HG03108 (cell line): ENCODE measurements around the gene FSTL5.

ENCODE experiments used
- ATAC-seq: cut with Tn5 transposase; IDR thresholded peaks from one replicate; pipeline ENCODE4 v1.9.1; 2021; ENCODE audit warnings: moderate library complexity; ENCODE audit not compliant: unreplicated experiment

The FSTL5 gene

DNA sequence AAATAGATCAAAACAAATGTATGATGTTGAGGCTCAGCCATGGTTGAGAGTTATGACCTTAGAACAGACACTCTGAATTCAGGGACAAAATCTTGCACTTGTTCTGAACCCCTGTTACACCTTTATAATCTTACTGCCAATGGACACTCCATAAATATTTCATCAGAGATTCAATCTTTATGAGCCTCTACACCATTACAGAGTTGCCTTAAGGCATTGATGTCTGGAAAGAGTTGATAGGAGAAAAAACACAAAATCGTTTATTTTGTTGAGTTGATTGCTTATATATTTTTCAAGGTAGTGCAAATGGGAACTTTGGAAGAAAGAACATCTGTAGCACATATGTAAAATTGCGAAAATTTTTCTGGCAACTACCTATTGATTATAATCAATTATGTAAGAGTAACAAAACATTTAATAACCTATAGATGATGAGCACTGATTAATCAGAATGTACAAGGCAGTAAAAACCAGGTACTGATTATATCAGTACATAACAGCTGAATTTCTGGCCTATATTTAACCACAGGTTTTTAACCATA, 568.5 kb downstream of the FSTL5 start:
- ATAC-seq = no peak

DNA sequence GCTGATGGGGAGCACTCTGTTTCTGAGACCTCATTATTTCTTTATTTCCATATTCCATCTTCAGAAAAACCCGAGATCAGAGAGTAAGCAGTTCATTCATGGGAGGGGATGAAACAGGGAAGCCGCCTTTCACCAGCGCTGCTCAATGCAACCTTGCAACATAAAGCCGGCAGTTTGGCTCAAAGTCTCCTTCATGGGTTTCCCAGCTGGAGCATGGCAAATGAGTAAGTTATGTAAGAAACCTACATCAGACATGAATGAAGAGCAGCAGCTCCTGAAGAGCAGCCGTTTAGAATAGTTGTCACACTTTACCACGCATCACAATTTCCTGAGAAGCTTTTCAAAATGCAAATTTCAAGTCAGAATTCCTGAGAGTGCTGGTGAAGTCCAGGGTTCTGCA, 578.8 kb downstream of the FSTL5 start:
- ATAC-seq = no peak

DNA sequence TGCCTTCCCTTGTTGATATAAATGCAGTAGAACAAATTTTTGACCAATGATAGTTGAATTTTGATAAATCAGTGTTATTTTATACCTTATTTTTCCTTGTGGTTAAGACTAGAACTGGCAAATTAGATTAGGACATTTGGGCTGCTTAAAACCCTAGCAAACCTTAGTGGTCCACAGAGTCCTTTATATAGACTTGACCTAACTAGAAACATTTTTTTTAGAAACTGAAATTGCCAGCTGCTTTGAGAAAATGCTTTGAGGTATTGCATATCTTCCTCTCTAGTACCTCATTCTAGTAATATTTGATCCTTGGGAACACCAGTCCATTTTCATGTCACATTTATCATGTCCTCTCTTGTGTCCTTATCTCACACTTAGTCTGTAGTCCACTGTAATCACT, 580.3 kb downstream of the FSTL5 start:
- no peak for ATAC-seq

DNA sequence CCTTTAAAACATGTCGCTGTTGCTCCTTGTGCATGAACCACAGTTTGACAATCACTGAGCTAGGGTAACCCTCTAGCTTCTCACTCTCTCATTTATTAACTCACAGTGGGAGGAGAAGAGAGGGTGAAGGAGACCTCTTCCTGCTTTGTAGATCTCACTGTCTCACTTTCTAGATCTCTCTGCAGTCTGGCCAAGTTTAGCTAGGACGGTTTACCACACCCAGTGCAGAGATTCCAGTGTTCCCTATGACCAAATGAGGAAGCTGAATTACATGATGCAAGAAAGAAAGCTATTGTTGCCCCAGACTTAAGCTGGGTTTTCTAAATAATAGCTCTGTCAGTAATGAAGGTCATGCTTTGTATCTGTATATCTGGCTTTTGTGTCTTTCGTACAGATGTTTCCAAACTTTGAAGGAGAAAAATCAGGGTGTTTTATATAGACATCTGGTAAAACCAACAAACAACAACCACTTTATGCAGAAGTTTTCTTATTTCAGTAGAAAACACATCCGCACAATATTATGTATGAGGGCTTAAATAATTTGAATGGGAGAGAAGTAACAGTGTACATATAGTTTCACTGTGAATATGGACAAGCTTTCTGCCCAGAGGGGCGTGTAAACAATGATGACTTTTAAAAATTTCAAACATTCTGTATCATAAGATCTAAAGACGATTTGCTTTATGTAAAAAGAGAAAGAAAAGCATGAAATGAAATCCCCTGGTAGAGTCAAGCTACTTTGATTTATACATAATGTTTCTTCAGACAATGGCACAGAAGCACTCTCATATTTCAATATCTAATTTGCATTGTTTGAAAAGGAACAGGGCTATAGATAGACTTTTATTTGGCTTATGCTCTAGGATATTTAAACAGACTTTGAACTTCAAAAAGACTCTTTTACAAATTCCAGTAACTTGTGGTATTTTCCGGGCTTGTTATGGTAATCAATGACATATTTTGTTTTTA, 582.3 kb downstream of the FSTL5 start:
- no peak for ATAC-seq

DNA sequence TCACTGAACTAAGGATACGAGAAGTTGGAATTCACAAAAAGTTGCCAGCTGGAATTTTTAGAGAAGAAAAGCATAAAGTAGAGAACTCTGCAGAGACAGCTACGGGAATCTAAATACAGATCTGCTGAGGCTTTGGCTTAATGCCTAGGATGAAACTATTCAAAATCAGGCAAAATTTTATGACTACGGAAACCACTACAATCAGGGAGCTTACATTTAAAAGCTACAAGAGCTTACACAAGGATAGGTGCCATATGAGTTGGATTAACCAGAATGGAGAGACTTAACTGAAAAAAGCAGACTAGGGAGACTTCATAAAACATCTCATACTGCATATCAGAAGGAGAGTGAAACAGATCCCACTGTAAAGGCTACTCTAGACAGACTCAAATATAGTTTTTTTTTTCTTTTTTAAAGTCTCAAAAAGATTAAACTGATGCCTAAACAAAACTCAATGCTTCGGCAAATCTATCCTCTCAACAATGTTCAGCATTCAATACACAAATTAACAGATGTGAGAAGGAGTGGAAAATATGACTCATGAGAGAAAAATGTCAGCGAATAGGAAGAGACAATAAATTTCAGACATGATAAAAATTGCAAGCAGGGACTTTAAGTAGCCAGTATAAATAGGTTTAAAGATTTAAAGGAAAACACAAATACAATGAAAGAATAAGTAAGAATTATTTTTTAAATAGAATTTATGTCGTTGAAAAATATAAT, 586.1 kb downstream of the FSTL5 start:
- no peak for ATAC-seq

DNA sequence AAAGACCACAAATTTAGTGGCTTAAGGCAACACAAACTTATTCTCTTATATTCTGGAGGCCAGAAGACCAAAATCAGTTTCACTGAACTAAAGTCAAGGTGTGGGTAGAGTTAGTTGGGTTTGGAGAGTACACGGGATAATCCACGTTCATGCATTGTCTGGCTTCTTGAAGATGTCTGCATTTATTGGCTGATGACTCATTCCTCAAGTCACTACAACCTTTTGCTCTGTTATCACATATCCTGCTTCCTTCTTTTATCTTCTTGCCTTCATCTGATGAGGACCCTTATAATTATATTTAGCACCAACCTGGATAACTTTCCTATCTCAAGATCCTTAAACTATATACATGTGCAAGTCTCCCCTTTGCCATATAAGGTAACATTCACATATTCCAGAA, 590.0 kb downstream of the FSTL5 start:
- no peak for ATAC-seq

DNA sequence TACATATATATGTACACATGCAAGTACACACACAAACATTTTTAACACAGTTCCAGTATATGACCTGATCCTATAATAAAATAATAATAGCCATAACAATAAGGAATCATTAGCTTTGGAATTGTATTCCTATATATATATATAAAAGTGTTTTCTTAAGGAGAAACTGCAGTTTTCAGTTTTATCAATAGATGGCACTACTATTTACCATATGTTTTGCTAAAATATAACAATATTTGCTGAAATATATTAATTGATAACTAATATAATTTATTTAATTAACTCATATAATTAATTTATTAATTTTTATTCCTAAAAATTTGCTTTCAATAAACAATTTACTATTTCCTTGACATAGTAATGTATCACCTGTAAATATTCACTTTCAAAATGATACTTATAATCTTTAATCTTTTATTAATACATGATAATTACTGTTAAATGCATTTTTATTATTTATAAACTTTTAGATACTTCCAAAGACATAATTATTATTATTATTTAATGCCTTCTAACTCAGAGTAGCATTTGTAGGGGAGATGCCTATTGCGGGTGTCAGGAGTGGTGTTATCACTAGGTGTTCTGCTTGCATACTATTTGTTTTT, 599.5 kb downstream of the FSTL5 start:
- no peak for ATAC-seq

DNA sequence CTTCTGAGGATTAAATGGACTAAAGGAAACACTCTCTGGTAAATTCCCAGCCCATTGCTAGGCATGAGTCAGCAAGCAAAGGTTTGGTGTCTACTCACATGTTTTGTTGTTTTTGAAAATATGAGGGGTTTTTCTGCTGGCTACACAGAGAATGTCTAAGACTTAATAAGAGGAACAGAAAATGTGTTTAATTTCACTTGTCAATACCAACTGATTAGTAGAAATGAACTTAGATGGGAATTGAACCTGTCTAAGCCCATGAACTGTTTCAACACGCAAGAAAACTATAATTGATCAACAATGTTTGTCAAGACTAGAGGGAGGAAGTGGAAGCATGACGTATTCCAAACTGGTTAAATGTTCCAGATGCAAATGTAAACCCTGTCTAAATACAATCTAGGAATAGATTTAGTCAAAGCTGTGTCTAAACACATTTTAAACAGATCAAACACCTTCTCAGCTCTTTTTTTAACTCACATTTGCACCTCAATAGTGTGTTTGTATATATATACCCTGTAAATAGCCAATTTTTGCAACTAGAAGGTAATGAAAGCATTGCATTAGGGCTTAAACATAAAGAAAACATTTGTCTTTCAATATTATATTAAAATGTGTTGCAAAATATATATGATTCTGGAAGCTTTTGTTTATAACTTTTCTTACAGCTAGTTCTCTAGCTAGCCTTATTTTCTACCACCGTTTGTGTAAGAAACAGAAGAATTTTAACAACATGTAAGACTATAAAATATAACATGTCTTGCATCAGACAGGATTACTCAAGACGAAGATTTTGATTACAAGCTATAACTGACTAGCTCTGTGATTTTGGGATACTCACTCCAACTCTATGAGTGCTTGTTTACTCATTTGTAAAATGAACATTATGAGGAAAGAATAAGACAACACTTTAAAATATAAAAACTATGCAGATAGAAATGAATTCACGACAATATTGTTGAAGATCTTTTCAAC, 607.8 kb downstream of the FSTL5 start:
- ATAC-seq = peak; percentile 82

DNA sequence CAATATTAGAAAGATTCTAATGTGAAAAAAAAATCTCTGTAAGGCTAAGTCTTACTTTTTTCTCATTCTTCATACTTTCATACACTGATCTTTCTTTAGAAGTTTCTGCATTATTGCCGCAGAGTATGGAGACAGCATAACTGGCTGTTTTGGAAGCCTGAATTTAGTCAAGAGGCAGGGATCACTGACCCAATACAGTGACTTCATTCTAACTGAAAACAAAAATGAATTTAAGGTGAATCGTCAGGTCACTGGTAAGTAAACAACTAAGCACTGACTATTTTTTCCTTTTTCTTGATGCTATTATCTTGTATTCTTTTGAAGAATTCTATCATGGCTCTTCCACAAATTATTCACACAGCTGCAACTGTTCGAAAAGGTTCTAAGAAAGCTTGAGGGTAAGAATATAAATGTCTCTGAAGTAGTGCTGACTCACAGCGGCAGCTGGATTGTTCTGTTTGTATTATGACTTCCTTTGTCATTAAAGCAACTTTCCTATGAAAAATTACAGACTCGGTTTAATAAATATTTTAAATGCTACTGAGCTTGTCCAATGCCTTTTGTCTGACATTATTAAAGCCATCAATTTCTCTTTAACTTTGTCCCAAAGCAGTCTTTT, 609.3 kb downstream of the FSTL5 start:
- ATAC-seq = no peak

DNA sequence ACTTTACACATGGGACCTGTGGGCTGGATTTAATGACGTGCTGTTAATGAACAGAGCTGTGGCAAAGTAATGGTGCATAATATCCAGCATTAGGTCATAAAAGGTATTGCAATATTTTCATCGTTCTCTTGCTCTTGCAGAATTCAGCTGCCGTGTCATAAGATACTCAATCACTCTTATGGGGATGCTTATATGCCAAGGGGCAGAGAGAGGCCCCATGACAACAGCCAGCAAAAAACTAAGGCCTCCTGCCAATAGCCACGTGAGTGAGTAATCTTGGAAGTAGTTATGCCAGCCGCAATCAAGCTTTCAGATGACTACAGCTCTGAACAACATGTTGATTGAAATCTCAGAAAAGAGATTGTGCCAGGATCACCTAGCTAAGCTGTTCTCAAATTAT, 616.9 kb downstream of the FSTL5 start:
- ATAC-seq = no peak

DNA sequence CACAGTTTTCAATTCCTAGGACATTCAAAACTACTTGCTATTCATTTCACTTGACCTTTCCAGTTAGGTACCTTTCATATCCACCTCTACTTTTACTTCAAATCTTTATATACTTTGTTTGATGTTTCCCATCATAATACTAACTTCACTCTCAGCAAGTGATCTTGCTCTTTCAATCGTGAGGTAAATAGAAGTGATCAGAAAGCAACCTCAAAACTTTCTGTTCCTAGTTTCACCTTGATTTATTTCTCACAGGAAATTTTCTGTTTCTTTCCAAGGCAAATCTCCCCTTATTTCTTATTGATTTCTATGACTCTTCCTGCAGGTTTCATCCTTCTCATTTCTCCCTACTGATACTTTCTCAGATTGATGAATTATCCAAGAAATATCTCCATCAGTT, 623.5 kb downstream of the FSTL5 start:
- no peak for ATAC-seq

DNA sequence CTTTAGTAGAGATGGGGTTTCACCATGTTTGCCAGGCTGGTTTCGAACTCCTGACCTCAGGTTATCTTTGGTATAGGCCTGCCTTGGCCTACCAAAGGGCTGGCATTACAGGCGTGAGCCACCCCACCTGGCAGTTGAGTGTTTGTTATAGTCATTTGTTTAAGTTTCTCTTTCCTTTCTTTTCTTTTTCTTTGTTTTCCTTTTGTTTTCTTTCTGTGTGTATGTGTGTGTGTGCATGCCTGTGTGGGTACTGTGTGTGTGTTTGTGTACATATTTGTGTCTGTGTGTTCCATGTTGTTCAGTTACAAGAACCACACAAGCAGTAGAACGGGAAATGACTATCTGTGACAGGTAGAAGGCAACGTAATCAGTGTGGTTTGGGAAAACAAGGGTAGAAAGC, 624.9 kb downstream of the FSTL5 start:
- ATAC-seq = no peak

DNA sequence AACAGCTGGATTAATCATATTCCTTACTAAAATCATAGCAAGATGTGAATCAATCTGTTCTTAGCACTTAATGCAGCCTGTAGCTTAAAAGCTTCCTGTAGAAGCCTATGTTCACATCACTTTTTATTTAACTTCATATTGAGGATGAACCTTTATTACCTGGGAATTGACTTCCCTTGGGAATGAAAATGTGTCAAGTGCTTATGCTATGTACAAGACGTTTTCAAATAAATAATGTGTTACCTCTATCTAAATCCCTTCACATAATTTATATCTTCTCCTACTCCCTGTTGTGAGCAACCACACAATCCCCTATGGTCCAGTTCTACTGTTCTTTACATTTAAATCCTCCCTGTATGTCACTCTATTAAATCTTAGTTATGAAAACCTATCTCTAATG, 633.1 kb downstream of the FSTL5 start:
- ATAC-seq = no peak

DNA sequence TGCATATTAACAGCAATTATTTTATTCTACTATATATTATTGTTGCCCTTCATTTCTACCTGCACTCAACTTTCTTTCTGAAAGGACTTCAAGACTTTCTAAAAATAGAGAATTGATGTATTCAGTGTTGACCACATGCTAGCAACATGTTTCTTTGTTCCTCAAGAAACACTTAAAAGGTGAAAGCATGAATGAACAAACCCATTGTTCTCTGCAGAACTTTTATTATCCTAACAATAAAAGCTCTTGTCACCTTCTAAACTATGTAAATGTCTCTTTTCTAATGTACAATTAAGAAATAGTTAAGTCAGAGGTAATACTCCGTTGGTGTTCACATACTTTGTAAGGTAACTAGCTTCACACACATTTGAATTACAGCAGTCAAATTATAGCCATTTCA, 638.7 kb downstream of the FSTL5 start:
- ATAC-seq = no peak

DNA sequence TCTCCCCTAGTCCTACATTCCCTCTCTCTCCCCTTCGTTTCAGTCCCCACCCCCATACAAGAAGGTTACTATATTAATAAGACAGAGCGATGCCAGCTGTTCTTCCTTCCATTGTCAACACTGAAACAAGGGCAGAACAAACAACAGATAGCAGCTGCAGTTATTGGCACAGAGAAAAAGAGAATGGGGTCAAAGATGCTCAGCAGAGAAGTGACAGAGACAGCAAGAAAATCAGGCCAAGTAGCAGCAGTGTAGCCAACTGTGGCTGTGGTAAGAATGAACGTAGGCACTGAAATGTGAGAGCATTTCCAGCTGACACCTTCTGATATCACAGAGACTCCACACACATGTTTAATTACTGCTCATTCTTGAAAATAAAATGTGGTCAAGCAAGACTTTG, 641.8 kb downstream of the FSTL5 start:
- ATAC-seq = no peak

DNA sequence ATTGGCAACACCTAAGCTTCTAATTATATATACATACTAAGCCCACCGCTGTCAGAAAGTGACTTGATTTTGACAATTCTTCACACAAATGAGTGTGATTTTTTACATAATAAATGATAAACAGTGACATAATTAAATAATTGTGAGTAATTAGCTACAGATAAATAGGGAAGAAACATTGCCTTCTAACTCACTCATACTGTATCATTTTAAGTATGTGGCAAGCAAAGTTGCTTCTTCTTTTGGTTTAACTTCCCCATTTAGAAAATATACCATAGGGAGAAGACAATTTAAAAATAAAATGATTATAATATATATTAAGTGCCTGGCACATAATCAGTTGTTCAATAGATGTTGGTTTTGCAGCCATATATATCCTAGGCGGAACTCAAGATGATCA, 644.2 kb downstream of the FSTL5 start:
- no peak for ATAC-seq

DNA sequence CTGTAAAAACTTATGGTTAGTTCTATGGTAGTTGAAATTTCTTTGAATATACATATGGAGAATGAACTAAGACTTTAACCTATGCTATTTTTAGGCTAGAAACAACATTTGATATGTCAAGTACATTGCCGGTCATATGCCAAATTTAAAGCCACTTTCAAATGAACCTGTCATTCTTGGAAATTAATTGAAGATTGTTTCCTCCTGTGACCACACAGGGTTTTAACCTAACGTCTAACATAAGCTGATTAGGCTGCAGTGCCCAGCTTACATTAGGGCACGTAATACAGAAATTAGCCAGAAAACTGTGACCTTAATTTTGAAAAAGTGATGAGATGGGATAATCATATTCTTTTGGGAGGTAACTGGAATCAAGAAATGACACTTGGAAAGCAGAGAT, 645.9 kb downstream of the FSTL5 start:
- no peak for ATAC-seq

DNA sequence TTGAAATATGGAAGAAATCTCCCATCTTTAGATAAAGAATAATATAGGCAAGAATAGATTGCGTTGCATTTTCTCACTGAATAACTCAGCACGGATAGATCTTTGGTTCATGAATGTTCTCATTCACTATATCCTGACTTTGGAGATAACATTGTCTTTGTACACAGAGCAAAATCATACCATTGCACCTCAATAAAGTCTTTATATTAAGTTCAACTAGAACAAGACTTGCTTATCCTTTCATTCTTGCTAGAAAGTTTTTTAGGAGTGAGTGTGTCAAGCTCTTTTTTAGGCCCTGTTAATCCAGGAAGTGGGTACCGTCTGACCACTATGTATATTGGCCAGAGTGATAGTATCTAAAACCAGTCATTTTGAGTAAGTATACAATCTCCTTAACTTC, 658.7 kb downstream of the FSTL5 start:
- no peak for ATAC-seq

DNA sequence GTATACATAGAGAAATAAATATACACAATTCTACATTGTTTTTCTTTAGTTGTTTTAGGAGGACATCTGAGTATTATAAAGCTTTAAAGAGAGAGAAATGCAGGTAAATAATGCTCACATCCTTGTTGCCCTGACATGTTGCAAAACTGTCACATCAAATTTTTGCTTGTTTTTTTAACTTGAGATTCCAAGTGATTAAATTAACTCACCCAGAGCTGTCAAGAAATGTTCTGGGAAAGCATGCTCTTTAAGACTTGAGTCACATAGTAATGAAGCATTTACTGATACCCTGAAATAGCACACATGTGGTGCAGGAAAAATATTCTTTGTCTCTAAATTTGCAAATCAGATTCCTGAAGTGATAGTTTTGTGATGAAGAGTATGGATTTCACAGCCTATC, 665.6 kb downstream of the FSTL5 start:
- no peak for ATAC-seq

DNA sequence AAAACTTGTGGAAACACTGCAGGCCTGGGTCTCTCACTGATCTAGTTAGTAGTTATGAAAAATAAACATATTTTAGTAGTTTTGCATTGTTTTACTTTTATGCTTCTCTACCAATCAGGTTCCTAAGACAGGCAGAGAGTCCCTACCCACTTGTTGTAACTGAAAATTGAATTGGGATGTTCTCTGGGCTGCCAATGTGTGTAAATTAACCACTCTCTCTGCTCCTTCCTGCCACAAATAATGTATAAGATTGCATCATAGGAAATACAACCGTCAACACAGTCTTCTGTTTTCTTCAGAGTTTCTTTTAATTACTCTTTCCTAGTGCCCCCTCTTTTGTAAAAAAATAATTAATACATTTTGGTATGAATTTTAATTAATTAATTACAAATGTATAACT, 677.3 kb downstream of the FSTL5 start:
- no peak for ATAC-seq
